Measurements from ENCODE around the gene PRRG3.

The PRRG3 gene

GRCh38 chrX:151734446-151734845 is 39.2 kb downstream of the PRRG3 start, which contains the start of gene CNGA2:
TSS of gene CNGA2 (plus strand) at chrX:151734746. CDS start at chrX:151738484, 3,738 bp downstream.
- no peak for DNase-seq (ENCODE audit: low spot score)
- TF ChIP-seq CTCF (IDR thresholded peaks at IDR 0.05; ENCODE audit: extremely low read depth, missing control alignments) = no peak

- no peak for DNase-seq (ENCODE audit: low spot score)
- no peak for TF ChIP-seq CTCF (IDR thresholded peaks at IDR 0.05; ENCODE audit: extremely low read depth, missing control alignments)
Observed at GRCh38 chrX:151735219-151735618, 40.0 kb downstream of the PRRG3 start.

- no peak for DNase-seq (ENCODE audit: low spot score)
- TF ChIP-seq CTCF (IDR thresholded peaks at IDR 0.05; ENCODE audit: extremely low read depth, missing control alignments) = no peak
Observed at GRCh38 chrX:151736685-151737084, 41.4 kb downstream of the PRRG3 start.

GRCh38 chrX:151737494-151737893 is 42.2 kb downstream of the PRRG3 start:
- no peak for DNase-seq (ENCODE audit: low spot score)
- no peak for TF ChIP-seq CTCF (IDR thresholded peaks at IDR 0.05; ENCODE audit: extremely low read depth, missing control alignments)

- DNase-seq (ENCODE audit: low spot score) = no peak
- TF ChIP-seq CTCF (IDR thresholded peaks at IDR 0.05; ENCODE audit: extremely low read depth, missing control alignments) = no peak
Observed at GRCh38 chrX:151738751-151739150, 43.5 kb downstream of the PRRG3 start.

GRCh38 chrX:151741606-151742005 is 46.3 kb downstream of the PRRG3 start:
- no peak for TF ChIP-seq CTCF (IDR thresholded peaks at IDR 0.05; ENCODE audit: extremely low read depth, missing control alignments)
- no peak for DNase-seq (ENCODE audit: low spot score)

- no peak for TF ChIP-seq CTCF (IDR thresholded peaks at IDR 0.05; ENCODE audit: extremely low read depth, missing control alignments)
- DNase-seq (ENCODE audit: low spot score) = no peak
Observed at GRCh38 chrX:151742311-151742710, 47.1 kb downstream of the PRRG3 start.
